Ramos (cell line): ENCODE data around the gene CXXC4.

ENCODE experiments used
- in situ Hi-C: fragments of 300-500 bp; cut with MboI; formaldehyde crosslinking; loops from one replicate; pipeline ENCODE4 v1.14.3; 2022; ENCODE audit warnings: low sequenced_read_pairs; ENCODE audit not compliant: unreplicated experiment

The CXXC4 gene

DNA sequence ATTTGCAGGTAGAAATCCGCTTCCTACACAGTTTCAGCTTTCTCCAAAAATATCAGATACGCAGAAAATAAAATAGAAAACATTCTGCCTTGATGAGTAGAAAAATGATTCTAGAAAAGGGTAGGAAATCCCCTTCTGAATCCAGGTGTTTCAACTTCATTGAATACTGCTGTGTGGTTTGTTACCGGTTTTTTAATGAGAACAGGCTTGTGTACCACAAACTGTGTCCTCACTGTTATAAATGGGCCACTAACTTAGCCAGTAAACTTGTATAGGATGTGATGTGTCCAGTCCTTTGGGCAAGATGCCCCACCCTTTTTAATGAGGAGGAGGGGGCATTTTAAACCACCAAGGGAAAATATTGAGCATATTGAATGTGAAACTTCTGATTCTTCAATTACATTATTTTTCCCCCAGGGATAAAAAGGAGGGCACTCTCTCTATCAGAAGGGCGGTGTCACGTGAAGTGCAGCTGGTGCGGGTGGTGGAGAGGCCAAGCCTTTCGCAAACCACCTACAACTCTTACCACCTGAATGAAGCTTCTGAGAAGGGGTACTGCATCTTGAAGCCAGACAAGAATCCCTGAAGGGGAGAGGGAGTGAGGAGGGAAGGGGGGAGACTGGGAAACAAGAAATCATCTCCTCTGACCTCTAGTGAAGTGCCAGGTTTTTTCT lies 4.5 kb downstream of the CXXC4 start:
- in situ Hi-C loops: no loop called here

DNA sequence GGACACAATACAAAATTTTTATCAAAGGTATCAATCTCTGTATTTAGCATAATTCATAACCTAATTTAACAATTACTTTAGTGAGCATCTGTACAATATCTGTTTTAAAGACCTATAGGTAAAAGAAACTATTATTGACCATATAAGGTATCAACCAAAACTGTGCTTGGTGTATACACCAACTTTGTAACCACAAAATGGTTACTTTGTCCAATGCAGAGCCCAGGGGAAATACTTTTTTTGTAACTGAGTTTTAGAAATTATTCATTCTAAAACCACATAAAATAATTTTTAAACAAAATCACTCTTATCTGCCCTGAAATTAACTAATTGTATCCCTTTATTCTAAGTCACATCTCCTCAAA lies 5.0 kb downstream of the CXXC4 start:
- in situ Hi-C loops: no loop called here

DNA sequence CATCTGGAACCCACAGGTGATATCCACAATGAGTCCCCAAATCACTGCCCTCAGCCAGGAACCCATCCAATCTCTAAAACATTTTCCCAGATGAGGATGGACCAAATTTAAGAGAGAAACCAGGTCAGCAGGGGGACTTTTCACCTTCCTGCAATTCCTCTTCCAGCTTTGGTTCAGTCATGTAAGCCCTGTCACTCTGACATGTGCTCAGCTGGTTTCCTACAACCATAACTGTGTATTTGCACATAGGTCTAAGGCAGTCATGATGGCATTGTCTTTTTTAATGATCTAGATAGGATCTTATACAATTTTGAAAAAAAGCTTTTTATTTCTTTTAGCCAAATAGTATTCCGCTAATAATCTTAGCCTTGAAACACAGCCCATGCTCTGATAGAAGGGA lies 6.5 kb downstream of the CXXC4 start:
- in situ Hi-C loops: no loop called here

DNA sequence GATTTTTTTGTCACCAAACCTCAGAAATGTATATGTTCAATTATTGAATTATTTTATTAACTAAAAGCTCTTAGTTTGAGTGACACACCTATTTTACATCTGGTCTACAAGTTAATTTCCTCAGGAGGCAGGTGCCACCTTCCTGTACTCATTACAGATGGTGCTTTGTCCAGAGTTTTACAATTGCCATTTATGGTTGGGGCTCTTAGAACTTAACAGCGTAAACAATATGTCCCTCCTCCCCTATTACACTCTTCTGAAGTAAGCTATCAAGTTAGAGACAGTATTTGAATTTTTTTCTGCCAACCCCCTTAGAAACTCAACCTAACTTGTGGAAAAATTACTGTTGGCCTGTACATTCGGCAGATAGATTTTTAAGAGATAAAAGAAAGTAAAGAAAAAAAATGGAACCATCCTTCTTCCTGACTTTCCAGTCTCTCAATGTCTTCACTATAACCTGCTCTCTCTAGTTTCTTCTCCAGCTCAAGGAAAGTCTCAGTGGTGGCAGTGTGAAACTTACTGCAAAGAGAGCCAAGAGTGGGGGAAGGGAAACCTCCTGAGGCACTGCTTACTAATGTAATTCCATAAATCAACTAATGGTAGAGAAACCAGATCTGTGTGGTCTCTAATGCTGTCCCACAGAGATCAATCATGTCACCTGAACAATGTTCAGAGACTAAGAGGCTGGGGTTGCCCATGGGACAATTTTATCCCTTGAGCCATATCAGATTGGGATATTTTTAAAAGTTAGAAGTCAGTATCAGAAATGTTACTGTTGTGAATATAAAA lies 7.8 kb downstream of the CXXC4 start:
- in situ Hi-C loops: no loop called here

DNA sequence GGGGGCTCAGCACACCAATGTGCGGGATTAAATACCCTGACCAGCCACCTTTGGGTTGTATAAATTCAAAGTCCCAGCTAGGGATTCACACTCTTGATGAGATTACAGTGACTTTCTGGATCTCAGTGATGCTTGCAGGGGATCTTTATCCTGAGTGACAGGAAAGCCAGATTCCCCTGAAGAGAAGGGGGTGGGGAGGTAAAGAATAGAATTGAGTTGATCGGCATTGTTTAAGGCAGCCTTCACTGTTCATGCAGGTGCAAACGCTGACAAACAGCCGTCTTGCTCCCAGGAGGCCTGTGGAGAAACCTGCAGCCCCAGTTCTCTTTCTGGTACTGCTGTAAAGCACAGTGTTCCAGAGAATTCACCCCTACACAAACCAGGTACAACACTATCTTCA lies 19.0 kb downstream of the CXXC4 start:
- in situ Hi-C loops: no loop called here

DNA sequence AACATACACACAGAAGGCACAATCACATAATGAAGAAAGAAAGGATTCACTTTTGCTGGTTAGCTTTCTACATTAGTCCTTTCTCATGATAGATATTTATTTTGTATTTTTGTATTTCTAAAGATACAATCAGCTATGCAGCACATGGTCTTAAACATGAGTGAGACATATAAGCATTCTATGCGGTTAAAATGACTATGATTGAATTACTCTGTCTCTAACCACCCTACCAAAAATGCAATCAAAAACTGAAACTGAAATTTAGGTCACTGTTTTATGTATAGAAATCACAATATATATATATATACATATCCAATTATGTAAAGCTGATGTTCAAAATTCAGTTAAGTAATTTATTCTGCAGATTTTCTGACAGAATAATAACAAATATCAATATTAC lies 21.9 kb downstream of the CXXC4 start:
- in situ Hi-C loops: no loop called here

DNA sequence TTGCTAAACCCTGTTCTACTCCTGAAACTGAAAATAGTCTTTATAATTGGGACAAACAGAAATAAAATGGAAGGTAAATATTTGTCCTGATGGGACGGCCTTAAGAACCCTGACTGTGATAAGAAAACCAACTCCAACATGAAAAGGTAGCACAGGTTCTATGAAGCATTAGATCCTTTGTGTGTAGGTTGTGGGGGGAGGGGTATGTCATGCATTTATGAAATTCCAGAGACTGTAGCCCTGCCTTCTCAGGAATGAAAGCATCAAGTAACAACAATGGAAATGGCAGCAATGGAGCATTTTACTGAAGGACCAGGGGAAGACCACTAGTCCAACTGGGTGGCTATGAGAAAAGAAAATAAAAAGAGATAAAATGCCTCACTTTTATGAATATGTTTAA lies 23.9 kb downstream of the CXXC4 start:
- in situ Hi-C loops: no loop called here

DNA sequence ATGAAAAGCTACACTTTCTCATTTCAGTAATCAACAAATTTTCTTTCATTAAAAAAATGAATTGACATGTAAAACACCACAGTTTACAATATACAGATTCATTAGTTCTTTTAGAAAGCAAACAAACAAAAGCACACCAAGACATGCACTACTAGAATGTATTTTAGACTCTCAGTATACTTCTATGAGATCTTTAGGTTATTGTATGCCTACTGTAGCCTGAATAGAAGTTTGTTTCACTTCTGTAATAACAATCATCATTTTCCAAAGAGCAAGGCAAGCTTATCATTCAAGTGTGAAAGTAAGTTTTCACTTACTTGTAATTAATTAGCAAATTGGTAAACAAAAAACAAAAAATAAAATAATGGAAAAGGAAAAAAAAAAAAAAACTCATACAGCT lies 24.9 kb downstream of the CXXC4 start:
- in situ Hi-C loops: no loop called here

DNA sequence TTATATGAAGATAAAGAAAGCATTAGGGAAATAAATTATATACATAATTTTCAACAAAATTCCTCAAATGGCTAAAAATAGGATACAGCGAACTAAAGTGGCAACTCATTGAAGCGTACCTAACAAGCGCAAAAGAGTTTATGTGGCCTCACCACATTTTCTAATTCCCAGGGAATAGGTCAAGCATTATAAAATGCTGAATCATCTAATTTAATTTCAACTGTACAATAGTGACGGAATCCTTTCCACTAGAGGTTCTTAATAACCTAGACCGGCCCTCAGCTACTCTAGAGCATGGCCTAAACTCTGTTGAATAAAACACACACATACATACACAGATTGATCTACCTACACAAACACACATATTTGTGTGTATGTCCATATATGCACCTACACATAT lies 29.1 kb downstream of the CXXC4 start:
- in situ Hi-C loops: no loop called here

DNA sequence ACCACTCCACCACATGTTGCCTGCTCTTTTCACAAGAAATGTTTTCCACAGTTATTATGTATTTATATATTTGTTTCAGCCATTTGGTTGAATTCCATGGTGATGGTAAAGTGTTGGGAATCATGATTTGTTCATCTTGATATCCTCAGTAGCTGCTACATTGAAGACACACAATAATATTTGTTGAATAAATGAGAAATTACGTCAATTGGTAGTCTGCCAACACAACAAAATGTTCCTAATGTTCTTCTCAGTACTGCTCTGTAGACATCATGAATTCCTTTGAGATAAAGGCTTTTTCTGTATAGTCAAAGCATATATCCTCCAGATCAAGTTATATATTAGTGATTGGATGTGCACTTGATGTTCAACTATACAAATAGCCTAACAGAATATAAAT lies 29.5 kb downstream of the CXXC4 start:
- in situ Hi-C loops: no loop called here

DNA sequence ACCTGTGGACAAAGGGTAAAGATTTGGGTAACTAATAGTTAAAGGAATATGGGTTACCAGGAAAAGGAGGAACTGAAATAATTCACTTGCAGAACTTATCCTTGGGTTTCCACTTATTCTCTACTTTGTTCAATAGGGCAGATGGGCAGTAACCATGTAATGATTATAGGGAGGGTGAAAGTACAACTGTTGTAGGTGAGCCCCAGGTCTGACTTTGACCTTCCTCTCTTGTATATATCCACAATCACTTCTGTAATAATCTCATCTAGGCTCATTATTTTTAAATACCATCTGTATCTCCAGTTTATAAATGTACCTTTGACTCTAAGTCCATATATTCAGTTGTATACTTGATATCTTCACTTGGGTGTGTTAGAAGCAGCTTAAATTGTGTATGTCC lies 32.1 kb downstream of the CXXC4 start:
- in situ Hi-C loops: no loop called here

DNA sequence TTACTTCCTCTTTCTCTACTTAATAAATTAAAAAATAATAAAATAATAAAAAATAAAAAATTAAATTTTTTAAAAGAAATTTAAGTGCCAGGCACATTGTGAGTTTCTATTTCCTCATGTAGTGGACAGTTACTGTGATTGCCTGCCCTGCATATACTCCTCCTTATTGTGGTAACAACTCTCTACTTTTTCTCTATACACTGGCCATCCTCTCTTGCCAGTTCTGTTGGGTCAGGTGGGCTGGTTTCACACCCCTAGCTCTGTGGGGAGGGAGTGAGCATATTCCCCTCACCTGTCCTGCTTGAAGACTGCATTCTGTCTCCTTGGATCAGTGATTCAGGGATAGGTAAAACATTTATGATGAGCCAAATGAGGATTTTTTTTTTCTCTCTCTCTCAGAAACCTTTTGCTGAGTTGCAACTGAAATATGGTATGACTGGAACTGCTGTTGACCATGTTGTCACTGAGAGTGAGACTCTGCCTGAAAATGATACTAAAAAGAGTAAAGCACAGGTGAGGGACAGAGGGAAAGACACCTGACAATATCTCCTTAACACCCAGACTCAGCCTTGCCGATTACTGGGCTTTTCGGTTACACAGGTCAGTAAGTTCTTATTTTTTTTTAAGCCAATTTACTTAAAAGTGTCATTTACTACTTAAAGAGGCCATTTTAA lies 37.2 kb downstream of the CXXC4 start:
- in situ Hi-C loops: no loop called here

DNA sequence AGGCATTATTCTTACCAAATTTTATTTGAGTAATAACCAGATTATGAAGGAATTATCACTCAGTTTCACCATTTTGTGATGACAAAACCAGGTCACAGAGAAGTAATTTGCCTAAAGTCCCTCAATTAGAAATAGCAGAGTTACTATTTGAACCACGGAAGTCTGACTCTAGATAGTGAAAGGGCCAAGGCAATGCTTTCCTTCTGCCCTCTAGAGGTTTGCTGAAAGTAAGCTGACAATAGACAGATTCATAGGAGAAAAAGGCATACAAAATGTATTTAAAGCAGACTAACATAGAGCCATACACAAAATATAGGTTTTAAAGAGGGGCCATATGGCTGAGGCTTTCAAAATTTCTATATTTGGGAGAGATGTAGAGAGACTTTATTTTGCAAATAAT lies 43.1 kb downstream of the CXXC4 start:
- in situ Hi-C loops: no loop called here

DNA sequence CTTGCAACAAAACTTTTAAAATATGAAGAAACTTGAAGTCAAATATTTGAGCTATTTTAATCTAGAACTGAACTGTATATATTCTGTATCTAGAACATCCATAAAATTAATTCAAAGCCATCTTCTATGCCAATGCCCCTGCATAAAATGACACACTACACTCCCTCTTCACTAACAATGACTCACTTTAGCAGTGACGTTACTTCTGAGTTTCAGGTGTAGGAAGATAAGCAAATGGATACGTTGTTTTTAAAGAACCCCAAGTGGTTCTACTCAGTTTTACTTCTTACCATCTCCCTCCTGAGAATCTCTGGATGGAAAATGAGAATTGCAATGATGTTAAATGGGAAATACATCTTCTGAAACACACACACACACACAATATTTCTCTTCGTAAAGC lies 45.2 kb downstream of the CXXC4 start:
- in situ Hi-C loops: no loop called here

DNA sequence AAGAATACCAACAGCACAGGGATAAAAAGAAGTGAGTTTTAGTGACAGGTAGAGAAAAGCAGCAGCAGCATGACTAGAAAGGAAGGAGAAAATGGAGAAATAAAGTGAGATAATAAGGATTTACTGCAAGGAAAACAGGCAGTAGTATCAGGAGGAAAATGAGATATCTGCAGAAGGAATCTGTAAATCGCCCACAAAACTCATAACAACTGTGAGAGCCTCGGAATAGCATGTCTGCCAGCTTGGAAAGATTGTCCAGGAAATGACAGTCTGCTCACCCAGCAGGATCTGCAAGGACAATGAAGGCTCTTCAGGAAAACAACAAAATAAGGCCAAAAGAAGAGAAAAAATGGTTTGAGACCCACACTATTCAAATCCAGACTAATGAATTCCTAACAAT lies 47.4 kb downstream of the CXXC4 start:
- in situ Hi-C loops: no loop called here

DNA sequence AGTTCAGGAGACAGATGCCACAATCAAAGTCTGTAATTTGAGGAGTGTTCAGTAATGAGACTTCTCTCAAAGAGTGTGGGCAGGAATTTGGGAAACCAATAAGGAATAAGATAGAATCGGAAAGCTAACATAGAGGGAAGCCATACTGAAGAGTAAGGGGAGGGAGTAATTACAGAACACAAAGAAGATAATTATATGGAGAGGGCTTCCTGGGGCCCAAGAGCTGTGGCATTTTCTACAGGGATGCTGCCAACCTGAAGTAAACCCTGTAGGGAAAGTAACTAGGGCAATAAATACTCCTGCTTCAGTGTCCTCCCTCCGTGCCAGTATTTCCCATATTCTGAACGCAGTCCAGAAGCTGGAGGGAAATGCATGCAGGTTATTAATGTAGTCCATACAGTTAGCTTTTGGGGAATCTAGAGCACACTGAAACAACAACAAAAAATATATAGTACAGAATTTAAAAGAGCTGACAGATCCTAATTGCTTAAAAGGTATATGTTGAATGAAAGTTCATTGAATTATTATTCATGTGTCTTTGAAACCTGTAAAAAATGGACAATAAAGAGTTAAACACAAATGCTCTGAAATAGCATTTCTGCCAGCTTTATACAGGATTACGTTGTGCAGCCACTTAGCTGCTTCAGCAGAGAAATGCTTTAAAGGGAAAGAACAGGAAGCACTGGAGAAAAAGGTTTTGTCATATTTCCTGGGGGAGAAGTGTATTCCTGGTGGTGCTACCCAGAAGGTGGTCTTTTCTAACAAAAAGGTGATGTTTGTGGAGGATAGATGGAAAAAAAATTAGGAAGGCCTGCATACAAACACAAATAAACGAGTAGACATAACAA lies 48.0 kb downstream of the CXXC4 start:
- in situ Hi-C loops: no loop called here

DNA sequence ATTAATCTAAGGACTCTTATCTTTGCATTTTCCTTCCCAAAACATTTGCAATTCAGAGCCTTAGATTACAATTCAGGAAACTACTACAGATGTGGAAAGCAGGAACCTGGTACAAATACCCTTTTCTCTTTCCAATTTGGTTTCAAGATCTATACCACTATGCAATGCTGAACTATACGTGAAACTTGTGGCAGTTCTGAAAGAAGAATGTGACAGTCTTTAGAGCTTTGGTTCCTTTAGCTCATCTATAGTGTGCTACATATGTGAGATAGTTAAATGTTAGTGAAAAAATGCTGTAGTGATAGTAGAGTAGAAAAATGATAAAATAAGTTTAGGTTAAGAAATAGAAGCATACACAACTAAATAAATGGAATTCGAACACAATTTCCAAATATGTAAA lies 50.0 kb downstream of the CXXC4 start:
- in situ Hi-C loops: no loop called here

DNA sequence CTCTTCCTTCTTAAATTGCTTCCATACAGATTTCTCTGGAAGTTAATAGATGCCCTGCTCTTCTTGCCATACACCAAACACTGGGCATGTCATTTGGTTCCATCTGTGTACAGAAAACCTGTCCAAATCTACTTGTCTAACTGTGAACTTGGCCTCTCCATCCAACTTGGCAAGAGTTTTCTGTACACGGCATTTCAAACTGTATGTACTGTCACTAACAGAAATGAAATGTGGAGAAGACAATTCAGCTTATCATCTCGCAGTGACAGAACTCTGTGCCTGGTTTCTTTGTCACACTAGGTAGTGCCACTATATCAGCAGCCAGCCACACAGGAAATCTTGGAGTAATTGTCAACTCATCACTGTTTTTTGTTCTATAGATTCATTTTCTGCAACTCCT lies 58.2 kb downstream of the CXXC4 start:
- in situ Hi-C loops: no loop called here

DNA sequence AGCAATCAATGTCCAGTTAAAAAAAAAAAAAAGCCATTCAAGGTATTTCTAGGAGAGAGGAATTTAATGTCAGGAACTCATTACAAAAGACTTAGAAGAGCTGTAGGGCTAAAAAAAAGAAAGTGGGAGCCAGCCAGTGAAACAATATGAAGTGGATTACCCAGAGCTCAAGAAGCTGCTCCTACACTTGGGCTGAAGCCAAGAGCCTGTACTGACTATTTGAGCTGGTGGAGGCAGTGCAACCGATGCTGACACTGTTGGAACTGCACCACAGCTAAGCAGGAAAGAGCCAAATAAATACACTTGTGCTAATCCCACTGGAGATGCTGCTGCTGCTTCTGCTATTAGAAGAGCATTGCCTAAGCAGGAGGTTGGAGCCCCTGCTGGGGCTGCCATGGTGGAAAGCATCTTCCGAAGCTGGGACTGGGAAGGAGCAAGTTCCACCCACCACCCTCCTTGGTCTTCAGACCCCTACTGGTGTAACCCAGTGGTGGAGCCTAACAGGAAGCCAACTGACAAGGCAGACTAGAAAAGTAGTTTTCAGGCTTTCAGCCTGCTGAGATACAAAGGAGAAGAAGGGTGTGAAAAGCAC lies 65.4 kb downstream of the CXXC4 start:
- in situ Hi-C loops: no loop called here

DNA sequence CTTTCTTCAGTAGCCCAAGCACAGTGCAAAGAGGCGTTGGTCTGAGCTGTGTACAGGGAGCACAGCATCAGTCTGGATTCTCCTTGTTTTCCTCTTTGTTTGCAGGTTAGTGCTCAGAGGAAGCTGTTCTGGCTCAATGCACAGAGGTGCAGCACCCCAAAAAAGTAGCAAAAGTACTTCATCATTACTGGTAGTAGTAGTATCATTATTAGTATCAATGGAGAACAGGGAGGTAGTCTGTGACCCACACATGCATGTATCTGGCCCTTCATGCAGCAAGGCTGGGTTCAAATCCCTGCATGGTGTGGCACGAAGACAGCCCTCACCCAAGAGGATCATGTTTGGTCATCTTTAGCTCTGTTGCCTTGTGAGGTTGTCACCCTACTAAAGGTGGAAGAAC lies 68.7 kb downstream of the CXXC4 start:
- in situ Hi-C loops: no loop called here
